Activated T-helper 2 cell treated with anti-CD3 and anti-CD28 coated beads, Interferon-gamma antibody, Interleukin-2, Interleukin-4, amounts not matched to agents 10 μg/mL and 5 μg/mL and 100 μg/mL, durations not matched to agents 14 hours and 24 hours and 36 hours (primary cell): ENCODE measurements around the gene LPCAT4. TPM values are rescaled to one million over a fixed set of nuclear protein-coding genes. Genes with fewer than 3 reads are reported as not detected.
"Not testable (repeated sequence)": the region's sequence is repeated elsewhere in the genome, so short reads cannot be mapped to it uniquely, and the experiment has no call there.

Experiments
- DNase-seq: peaks from one replicate; pipeline ENCODE4 v3.0.0; 2021; ENCODE audit warnings: low spot score
- H3K27ac Mint-ChIP-seq: one replicate; pipeline ENCODE4 v1.8.0; 2021; ENCODE audit warnings: mixed read lengths
- H3K27me3 Mint-ChIP-seq: one replicate; pipeline ENCODE4 v1.8.0; 2021; ENCODE audit warnings: low read depth, mixed read lengths
- H3K36me3 Mint-ChIP-seq: one replicate; pipeline ENCODE4 v1.8.0; 2021; ENCODE audit warnings: low read depth, mixed read lengths
- H3K4me1 Mint-ChIP-seq: one replicate; pipeline ENCODE4 v1.8.0; 2021; ENCODE audit warnings: low read depth, mixed read lengths
- H3K4me3 Mint-ChIP-seq: one replicate; pipeline ENCODE4 v1.8.0; 2021; ENCODE audit warnings: low read depth, mild to moderate bottlenecking, moderate library complexity, mixed read lengths
- H3K9me3 Mint-ChIP-seq: one replicate; pipeline ENCODE4 v1.8.0; 2021; ENCODE audit warnings: mixed read lengths
- intact Hi-C: fragments of 100-400 bp; cut with micrococcal nuclease; formaldehyde crosslinking; loops from one replicate; pipeline ENCODE4 v1.15.1; 2023
- total RNA-seq: library from RNA; stranded (reverse); gene quantifications from 2 replicates; pipeline ENCODE4 v1.2.3, GENCODE V29; 2022

The LPCAT4 gene
- total RNA-seq, 1 donor from 2014 or later, result 70.9 TPM

DNA sequence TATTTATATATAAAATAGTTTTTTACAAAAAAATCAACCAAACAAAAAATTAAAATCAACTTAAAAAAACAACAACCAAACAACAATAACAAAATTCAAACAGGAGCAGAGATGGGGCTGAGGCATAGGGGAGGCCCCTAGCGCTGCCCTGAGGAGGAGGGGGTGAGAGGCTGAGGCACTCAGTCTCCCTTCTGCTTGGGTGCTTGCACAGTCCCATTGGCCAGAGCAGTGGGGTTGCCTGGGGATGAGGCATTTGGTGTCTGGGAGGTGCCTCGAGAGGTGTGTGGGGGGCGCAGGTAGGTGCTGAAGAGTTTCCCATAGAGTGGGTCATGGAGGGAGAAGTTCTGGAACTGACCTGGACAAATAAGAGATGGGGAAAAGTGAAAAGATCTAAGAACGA is 8.0 kb downstream of the LPCAT4 start:
- Mint-ChIP-seq H3K27me3 (no peaks in the 10 kb centered on the region), H3K4me1 (peaks cover 1% of the 10 kb centered on the region), H3K4me3 (no peak overlapping the region), H3K27ac (no peak overlapping the region), H3K36me3 (peaks cover 57% of the 10 kb centered on the region), H3K9me3 (no peaks in the 10 kb centered on the region)
- intact Hi-C loops, result no loop called here
- no peak for DNase-seq

DNA sequence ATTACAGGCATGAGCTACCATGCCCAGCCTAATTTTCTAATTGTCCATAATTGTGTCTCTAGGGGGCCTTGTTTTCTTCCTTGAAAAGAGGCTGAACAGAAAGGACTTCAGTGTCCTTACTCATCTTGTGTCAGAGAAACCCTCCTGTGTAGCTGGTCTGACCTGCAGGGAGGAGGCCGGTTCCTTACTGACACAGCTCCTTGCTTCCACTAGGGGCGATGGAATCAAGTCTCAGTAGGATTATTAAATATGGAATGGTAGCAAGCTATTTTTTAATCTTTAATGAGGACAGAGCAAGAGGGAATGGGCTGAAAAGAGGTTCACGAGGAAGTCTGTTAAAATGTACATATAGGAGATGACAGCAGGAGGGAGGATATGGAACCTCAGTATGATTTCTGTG is 8.6 kb downstream of the LPCAT4 start:
- Mint-ChIP-seq H3K36me3 (peaks cover 51% of the 10 kb centered on the region), H3K9me3 (no peaks in the 10 kb centered on the region), H3K4me3 (no peak overlapping the region), H3K27ac (no peak overlapping the region), H3K27me3 (no peaks in the 10 kb centered on the region), H3K4me1 (peaks cover 1% of the 10 kb centered on the region)
- no peak for DNase-seq
- intact Hi-C loops, result no loop called here

DNA sequence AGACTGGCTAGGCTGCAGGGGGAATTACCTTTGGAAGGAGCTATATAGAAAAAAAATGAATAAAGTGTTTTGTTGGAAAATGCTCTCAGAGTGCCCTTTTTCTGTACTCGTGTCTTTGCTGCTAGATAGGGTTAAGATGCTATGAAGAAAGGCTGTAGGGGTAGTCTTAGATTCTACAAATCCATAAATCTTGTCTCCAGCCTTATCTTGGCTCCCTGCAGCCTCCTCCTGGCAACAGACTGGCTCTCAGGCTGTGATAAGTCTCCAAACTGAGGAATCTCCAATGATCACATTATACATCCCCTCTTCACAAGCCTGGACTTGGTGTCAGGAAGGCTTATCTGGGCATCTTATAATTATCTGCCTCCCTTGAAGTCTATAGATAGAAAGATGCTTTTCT is 9.3 kb downstream of the LPCAT4 start:
- H3K4me3 Mint-ChIP-seq, result no peak overlapping the region
- peaks cover 1% of the 10 kb centered on the region for H3K4me1 Mint-ChIP-seq
- no peak for DNase-seq
- H3K27ac Mint-ChIP-seq, result no peak overlapping the region
- peaks cover 46% of the 10 kb centered on the region for H3K36me3 Mint-ChIP-seq
- H3K27me3 Mint-ChIP-seq, result no peaks in the 10 kb centered on the region
- intact Hi-C loops, result no loop called here
- no peaks in the 10 kb centered on the region for H3K9me3 Mint-ChIP-seq

DNA sequence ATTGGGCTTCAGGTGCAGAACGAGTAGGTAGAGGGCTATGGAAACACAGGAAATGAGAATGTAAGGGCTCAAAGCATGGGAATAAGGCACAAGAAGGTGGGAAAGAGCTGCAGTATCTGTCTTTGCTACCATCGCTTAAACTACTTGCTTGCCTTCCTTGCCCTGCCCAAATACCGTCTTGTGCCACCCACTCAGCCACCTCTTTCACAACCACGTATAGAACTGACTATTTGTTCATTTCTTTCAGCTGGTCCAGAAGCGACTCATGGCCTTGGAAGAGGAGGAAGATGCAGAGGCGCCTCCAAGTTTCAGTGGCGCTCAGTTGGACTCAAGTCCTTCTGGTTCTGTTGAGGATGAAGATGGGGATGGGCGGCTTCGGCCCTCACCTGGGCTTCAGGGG is 11.8 kb downstream of the LPCAT4 start:
- H3K36me3 Mint-ChIP-seq, result peaks cover 24% of the 10 kb centered on the region
- H3K9me3 Mint-ChIP-seq, result no peaks in the 10 kb centered on the region
- no peaks in the 10 kb centered on the region for H3K27me3 Mint-ChIP-seq
- DNase-seq, result no peak
- peaks cover 1% of the 10 kb centered on the region for H3K4me1 Mint-ChIP-seq
- intact Hi-C loops, result no loop called here
- H3K27ac Mint-ChIP-seq, result no peak overlapping the region
- no peak overlapping the region for H3K4me3 Mint-ChIP-seq

DNA sequence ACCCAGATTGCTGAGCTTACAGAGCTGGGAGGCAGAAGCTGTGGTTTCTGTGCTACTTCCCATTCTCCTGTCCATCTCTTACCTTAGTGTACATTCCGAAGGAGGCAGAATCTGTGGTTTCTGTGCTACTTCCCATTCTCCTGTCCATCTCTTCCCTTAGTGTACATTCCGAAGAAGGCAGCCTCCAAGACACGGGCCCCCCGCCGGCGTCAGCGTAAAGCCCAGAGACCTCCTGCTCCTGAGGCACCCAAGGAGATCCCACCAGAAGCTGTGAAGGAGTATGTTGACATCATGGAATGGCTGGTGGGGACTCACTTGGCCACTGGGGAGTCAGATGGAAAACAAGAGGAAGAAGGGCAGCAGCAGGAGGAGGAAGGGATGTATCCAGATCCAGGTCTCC is 12.7 kb downstream of the LPCAT4 start:
- Mint-ChIP-seq H3K4me3 (no peak overlapping the region), H3K36me3 (peaks cover 17% of the 10 kb centered on the region), H3K27me3 (no peaks in the 10 kb centered on the region), H3K9me3 (no peaks in the 10 kb centered on the region), H3K27ac (no peak overlapping the region), H3K4me1 (peaks cover 1% of the 10 kb centered on the region)
- intact Hi-C loops, result no loop called here
- DNase-seq, result no peak

DNA sequence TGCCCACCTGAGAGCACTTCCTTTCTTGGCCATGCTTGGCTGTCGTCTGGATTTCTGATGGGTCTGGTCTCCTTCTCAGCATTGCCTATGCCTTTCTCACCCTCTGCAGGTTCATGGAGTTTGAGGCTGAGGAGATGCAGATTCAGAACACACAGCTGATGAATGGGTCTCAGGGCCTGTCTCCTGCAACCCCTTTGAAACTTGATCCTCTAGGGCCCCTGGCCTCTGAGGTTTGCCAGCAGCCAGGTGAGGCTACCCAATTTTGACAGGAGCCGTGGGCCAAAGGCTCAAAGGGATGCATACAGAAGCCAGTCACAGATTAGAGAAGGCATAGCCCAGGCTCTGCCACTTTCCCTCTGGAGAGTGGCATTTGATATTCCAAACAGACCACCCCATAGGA is 13.4 kb downstream of the LPCAT4 start:
- Mint-ChIP-seq H3K27me3 (no peaks in the 10 kb centered on the region), H3K9me3 (no peaks in the 10 kb centered on the region), H3K4me3 (no peak overlapping the region), H3K36me3 (peaks cover 12% of the 10 kb centered on the region), H3K27ac (no peak overlapping the region), H3K4me1 (peaks cover 1% of the 10 kb centered on the region)
- intact Hi-C loops, result no loop called here
- DNase-seq, result no peak

DNA sequence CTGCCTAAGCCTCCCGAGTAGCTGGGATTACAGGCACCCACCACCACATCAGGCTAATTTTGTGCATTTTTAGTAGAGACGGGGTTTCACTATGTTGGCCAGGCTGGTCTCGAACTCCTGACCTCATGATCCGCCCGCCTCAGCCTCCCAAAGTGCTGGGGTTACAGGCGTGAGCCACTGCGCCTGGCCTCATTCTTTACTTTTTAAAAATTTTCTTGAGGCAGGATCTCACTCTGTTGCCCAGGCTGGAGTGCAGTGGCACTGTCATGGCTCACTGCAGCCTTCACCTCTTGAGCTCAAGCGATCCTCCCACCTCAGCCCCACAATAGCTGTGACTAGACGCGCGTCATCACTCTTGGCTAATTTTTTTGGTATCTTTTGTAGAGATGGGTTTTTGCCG is 14.0 kb downstream of the LPCAT4 start:
- H3K9me3 Mint-ChIP-seq, H3K36me3 Mint-ChIP-seq, H3K27me3 Mint-ChIP-seq, H3K4me1 Mint-ChIP-seq, DNase-seq, H3K4me3 Mint-ChIP-seq, H3K27ac Mint-ChIP-seq, intact Hi-C loops: not testable (repeated sequence)

DNA sequence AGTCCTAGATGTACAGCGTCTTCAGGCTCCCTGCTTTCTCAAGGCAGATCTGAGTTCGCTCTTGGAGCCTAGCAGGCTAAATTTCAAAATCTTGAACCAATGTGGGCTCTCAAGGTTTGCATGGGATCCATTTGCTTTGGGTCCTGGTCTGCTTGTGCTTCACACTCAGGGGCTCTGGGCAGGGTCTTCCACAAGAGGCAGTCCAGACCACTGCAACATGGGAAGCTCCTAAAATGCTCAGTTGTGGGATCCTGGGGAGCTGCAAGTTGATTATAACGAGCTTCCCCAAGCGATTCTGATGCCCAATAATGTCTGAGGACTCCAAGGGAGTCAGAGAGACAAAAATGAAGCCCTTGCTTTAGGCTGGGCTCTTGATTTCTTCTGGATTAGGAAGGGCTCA is 17.2 kb downstream of the LPCAT4 start:
- DNase-seq, result no peak
- H3K27me3 Mint-ChIP-seq, result no peaks in the 10 kb centered on the region
- peaks cover 5% of the 10 kb centered on the region for H3K36me3 Mint-ChIP-seq
- H3K4me3 Mint-ChIP-seq, result no peak overlapping the region
- intact Hi-C loops, result no loop called here
- no peaks in the 10 kb centered on the region for H3K4me1 Mint-ChIP-seq
- H3K9me3 Mint-ChIP-seq, result no peaks in the 10 kb centered on the region
- H3K27ac Mint-ChIP-seq, result no peak overlapping the region

DNA sequence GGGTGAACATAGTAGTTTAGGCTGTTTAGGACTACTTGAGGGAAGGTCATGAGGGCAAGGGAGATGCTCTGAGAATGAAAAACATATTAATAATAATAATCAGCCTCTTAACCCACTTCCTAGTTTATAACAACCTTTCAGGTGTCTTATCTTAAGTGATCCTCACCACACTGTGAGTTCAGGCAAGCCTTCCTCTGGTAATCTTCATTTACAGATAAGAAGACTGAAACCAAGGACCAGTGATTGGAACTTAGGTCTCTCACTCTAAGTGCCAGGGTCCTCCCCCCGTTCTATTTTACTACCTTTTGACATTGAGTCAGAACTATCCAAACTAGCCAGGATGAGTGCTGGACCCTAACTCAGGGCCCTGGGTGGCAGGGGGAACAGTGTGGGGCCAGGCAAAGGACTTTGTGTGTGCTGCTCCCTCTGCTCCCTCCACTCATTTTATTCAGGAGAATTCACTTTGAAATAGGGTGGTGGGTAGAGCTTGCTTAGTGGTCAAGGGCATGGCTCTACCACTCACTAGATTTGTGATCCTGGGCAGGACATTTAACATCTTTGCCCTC is 18.2 kb downstream of the LPCAT4 start:
- H3K27me3 Mint-ChIP-seq, result no peaks in the 10 kb centered on the region
- H3K4me1 Mint-ChIP-seq, result no peaks in the 10 kb centered on the region
- intact Hi-C loops, result no loop called here
- H3K4me3 Mint-ChIP-seq, result no peak overlapping the region
- DNase-seq, result no peak
- no peak overlapping the region for H3K27ac Mint-ChIP-seq
- H3K36me3 Mint-ChIP-seq, result no peaks in the 10 kb centered on the region
- no peaks in the 10 kb centered on the region for H3K9me3 Mint-ChIP-seq

DNA sequence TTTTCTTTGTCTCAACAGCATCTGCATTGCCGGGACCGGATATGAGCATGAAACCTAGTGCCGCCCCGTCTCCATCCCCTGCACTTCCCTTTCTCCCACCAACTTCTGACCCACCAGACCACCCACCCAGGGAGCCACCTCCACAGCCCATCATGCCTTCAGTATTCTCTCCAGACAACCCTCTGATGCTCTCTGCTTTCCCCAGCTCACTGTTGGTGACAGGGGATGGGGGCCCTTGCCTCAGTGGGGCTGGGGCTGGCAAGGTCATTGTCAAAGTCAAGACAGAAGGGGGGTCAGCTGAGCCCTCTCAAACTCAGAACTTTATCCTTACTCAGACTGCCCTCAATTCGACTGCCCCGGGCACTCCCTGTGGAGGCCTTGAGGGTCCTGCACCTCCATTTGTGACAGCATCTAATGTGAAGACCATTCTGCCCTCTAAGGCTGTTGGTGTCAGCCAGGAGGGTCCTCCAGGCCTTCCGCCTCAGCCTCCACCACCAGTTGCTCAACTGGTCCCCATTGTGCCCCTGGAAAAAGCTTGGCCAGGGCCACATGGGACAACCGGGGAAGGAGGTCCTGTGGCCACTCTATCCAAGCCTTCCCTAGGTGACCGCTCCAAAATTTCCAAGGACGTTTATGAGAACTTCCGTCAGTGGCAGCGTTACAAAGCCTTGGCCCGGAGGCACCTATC is 18.9 kb downstream of the LPCAT4 start:
- no peaks in the 10 kb centered on the region for H3K4me1 Mint-ChIP-seq
- H3K4me3 Mint-ChIP-seq, result no peak overlapping the region
- DNase-seq, result no peak
- no peak overlapping the region for H3K27ac Mint-ChIP-seq
- no peaks in the 10 kb centered on the region for H3K27me3 Mint-ChIP-seq
- intact Hi-C loops, result no loop called here
- no peaks in the 10 kb centered on the region for H3K36me3 Mint-ChIP-seq
- H3K9me3 Mint-ChIP-seq, result no peaks in the 10 kb centered on the region

DNA sequence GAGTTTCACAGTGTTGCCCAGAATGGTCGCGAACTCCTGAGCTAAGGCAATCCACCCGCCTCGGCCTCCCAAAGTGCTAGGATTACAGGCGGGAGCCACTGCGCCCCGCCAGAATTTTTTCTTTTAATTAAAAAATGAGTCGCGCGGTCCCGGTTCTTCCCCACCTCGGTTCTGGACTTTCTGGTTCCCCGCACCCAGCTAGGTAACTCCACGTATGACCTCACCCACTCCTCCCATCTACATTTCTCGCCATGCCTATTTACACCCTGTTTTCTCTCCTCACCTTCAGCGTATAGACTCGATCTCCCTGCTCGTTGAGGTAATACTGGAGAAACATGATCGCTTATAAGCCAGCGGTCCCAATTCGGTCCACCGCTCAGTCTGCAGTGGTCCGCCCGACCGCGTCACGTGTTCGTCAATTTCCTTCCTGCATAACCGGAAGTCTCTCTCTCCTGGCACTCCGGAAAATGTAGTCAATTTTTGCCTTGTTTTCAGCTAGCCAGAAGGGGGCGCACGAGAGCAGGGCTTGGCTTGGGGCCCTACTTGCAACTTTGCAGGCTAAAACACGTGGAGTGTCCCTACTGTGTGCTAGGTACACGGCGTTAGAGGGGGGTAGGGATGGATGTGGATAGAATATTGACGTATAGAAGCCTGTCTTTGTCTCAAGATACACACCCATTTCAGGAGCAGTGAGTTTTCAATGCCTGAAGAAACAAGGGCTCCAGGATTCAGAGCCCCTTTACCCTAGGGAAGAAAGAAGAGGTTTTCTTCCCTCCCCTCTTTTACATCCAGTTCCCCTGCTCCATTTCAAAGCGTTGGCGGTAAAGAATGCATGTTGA is 24.0 kb downstream of the LPCAT4 start, which contains the start of the genes NOP10 and NUTM1:
TSS of gene NOP10 (minus strand) at position 400 of the 839 bp plus-strand sequence. CDS start at position 337, 63 bp downstream.
TSS of gene NUTM1 (plus strand) at position 579 of the 839 bp plus-strand sequence. CDS start 382 bp downstream, outside the sequence.
- H3K4me3 Mint-ChIP-seq, result no peak within 1 kb of the TSS
- peaks cover 33% of the 10 kb centered on the region for H3K36me3 Mint-ChIP-seq
- H3K27ac Mint-ChIP-seq, result peak within 1 kb of the TSS; percentile 48
- H3K4me1 Mint-ChIP-seq, result peaks cover 18% of the 10 kb centered on the region
- H3K27me3 Mint-ChIP-seq, result no peaks in the 10 kb centered on the region
- DNase-seq, result peak; percentile 91
- intact Hi-C loops, result loop anchor here (1.0 kb wide), 2 partner anchors 24 to 241 kb away; partner anchors contain the start of genes LPCAT4 and PGBD4
- no peaks in the 10 kb centered on the region for H3K9me3 Mint-ChIP-seq

DNA sequence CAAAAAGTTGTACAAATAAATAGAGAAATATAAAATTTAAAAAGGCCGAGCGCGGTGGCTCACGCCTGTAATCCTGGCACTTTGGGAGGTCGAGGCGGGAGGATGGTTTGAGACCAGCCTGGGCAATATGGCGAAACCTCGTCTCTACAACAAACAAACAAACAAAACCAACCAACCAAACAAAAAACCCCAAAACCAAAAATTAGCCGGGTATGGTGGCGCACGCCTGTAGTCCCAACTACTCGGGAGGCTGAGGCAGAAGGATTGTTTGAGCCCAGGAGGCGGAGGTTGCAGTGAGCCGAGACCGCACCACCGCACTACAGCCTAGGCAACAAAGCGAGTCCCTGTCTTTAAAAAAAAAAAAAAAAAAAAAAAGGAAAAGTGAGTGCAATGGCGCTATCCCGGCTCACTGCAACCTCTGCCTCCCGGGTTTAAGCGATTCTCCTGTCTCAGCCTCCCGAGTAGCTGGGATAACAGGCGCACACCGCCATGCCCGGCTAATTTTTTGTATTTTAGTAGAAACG is 24.7 kb downstream of the LPCAT4 start:
- DNase-seq, H3K27me3 Mint-ChIP-seq, intact Hi-C loops, H3K4me3 Mint-ChIP-seq, H3K9me3 Mint-ChIP-seq: not testable (repeated sequence)
- Mint-ChIP-seq H3K4me1 (peaks cover 18% of the 10 kb centered on the region), H3K36me3 (peaks cover 34% of the 10 kb centered on the region), H3K27ac (peak overlapping the region; percentile 48)
